ENCODE results near the gene CD177. TPM values are rescaled to one million over a fixed set of nuclear protein-coding genes. Genes with fewer than 3 reads are reported as not detected.

The CD177 gene
- total RNA-seq, 1 donor from 2014 or later: not detected

- no peaks in the 10 kb centered on the region for H3K9me3 Mint-ChIP-seq (ENCODE audit: unreplicated experiment)
- H3K27me3 Mint-ChIP-seq (ENCODE audit: unreplicated experiment): no peaks in the 10 kb centered on the region
- no peak for DNase-seq
- no peaks in the 10 kb centered on the region for H3K4me1 Mint-ChIP-seq (ENCODE audit: low read depth, unreplicated experiment)
- no peak overlapping the region for H3K27ac Mint-ChIP-seq (ENCODE audit: unreplicated experiment)
- no peak overlapping the region for H3K4me3 Mint-ChIP-seq (ENCODE audit: unreplicated experiment)
- no peaks in the 10 kb centered on the region for H3K36me3 Mint-ChIP-seq (ENCODE audit: unreplicated experiment)
- no peak for TF ChIP-seq CTCF (IDR thresholded peaks at IDR 0.05; ENCODE audit: partially characterized antibody, unreplicated experiment)
These were observed 52.8 kb downstream of the CD177 start for GRCh38 chr19:43406297-43406696.

- Mint-ChIP-seq H3K27ac (ENCODE audit: unreplicated experiment) (no peak overlapping the region), H3K9me3 (ENCODE audit: unreplicated experiment) (no peaks in the 10 kb centered on the region), H3K27me3 (ENCODE audit: unreplicated experiment) (no peaks in the 10 kb centered on the region), H3K36me3 (ENCODE audit: unreplicated experiment) (no peaks in the 10 kb centered on the region), H3K4me1 (ENCODE audit: low read depth, unreplicated experiment) (no peaks in the 10 kb centered on the region), H3K4me3 (ENCODE audit: unreplicated experiment) (no peak overlapping the region)
- DNase-seq: no peak
- no peak for TF ChIP-seq CTCF (IDR thresholded peaks at IDR 0.05; ENCODE audit: partially characterized antibody, unreplicated experiment)
These were observed 54.0 kb downstream of the CD177 start for GRCh38 chr19:43407416-43408005.

GRCh38 chr19:43408043-43408442, 54.6 kb downstream of the CD177 start:
- Mint-ChIP-seq H3K27ac (ENCODE audit: unreplicated experiment) (no peak overlapping the region), H3K36me3 (ENCODE audit: unreplicated experiment) (no peaks in the 10 kb centered on the region), H3K4me1 (ENCODE audit: low read depth, unreplicated experiment) (no peaks in the 10 kb centered on the region), H3K4me3 (ENCODE audit: unreplicated experiment) (no peak overlapping the region), H3K9me3 (ENCODE audit: unreplicated experiment) (no peaks in the 10 kb centered on the region), H3K27me3 (ENCODE audit: unreplicated experiment) (no peaks in the 10 kb centered on the region)
- DNase-seq: no peak
- no peak for TF ChIP-seq CTCF (IDR thresholded peaks at IDR 0.05; ENCODE audit: partially characterized antibody, unreplicated experiment)

GRCh38 chr19:43409415-43409814, 55.9 kb downstream of the CD177 start:
- H3K4me3 Mint-ChIP-seq (ENCODE audit: unreplicated experiment): no peak overlapping the region
- H3K9me3 Mint-ChIP-seq (ENCODE audit: unreplicated experiment): peaks cover 1% of the 10 kb centered on the region
- H3K27ac Mint-ChIP-seq (ENCODE audit: unreplicated experiment): no peak overlapping the region
- no peak for DNase-seq
- no peaks in the 10 kb centered on the region for H3K36me3 Mint-ChIP-seq (ENCODE audit: unreplicated experiment)
- H3K4me1 Mint-ChIP-seq (ENCODE audit: low read depth, unreplicated experiment): no peaks in the 10 kb centered on the region
- no peaks in the 10 kb centered on the region for H3K27me3 Mint-ChIP-seq (ENCODE audit: unreplicated experiment)
- no peak for TF ChIP-seq CTCF (IDR thresholded peaks at IDR 0.05; ENCODE audit: partially characterized antibody, unreplicated experiment)

- TF ChIP-seq CTCF (IDR thresholded peaks at IDR 0.05; ENCODE audit: partially characterized antibody, unreplicated experiment): no peak
- Mint-ChIP-seq H3K9me3 (ENCODE audit: unreplicated experiment) (peaks cover 3% of the 10 kb centered on the region), H3K27me3 (ENCODE audit: unreplicated experiment) (peaks cover 2% of the 10 kb centered on the region), H3K4me1 (ENCODE audit: low read depth, unreplicated experiment) (no peaks in the 10 kb centered on the region), H3K36me3 (ENCODE audit: unreplicated experiment) (no peaks in the 10 kb centered on the region), H3K27ac (ENCODE audit: unreplicated experiment) (no peak overlapping the region), H3K4me3 (ENCODE audit: unreplicated experiment) (no peak overlapping the region)
- DNase-seq: no peak
These were observed 59.0 kb downstream of the CD177 start for GRCh38 chr19:43412441-43412840.

Other genes with a start within 250 kb of the CD177 start
- not detected for gene PSG5, start 167.2 kb upstream of the CD177 start, total RNA-seq (ENCODE audit: unreplicated experiment)
- not detected for gene PSG4, start 148.0 kb upstream of the CD177 start, total RNA-seq (ENCODE audit: unreplicated experiment)
- not detected for gene PSG9, start 84.2 kb upstream of the CD177 start, total RNA-seq (ENCODE audit: unreplicated experiment)
- not detected for gene TEX101, start 61.2 kb downstream of the CD177 start, total RNA-seq (ENCODE audit: unreplicated experiment)
- 0.56 TPM for gene LYPD3, start 111.9 kb downstream of the CD177 start, total RNA-seq (ENCODE audit: unreplicated experiment)
- gene PHLDB3, start 151.1 kb downstream of the CD177 start, total RNA-seq (ENCODE audit: unreplicated experiment): 6.8 TPM
- 16.0 TPM for gene ETHE1, start 173.5 kb downstream of the CD177 start, total RNA-seq (ENCODE audit: unreplicated experiment)
- gene ZNF575, start 179.5 kb downstream of the CD177 start, total RNA-seq (ENCODE audit: unreplicated experiment): 2.0 TPM
- 39.5 TPM for gene XRCC1, start 221.8 kb downstream of the CD177 start, total RNA-seq (ENCODE audit: unreplicated experiment)
- gene PINLYP, start 222.1 kb downstream of the CD177 start, total RNA-seq (ENCODE audit: unreplicated experiment): 0.96 TPM
- 184 TPM for gene IRGQ, start 242.4 kb downstream of the CD177 start, total RNA-seq (ENCODE audit: unreplicated experiment)
- gene ZNF576, start 242.9 kb downstream of the CD177 start, total RNA-seq (ENCODE audit: unreplicated experiment): 15.0 TPM

All from glutamatergic neuron (in vitro differentiated cells).